Measurements from ENCODE around the gene TDRD7.

The TDRD7 gene

DNA sequence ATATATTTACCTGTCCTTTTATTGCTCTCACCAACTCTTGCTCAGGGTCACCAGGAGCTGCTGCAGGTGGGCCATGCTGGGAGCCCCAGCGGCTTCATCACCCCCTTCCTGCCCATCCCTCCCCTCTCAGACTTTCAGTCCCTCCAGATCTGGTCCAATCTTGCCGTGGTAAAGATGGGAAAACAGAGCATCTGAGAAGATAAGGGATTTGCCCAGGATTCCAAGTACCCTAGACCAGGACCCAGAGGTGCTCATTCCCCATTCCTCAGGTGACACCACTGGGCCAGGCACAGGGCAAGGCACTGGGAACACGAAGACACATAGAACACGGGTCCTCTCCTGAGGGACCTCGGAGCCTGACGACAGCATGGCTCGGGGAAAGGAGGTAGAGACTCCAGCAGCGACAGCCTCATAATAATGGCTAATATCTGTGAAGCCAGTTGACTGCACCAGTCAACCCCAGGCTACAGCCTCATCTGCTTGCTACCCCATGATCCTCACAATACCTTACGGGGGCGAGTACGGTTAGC is 107.6 kb downstream of the TDRD7 start:
- no peak for DNase-seq (ENCODE audit: low spot score)
- in situ Hi-C loops (cut with MboI; ENCODE audit: low pct_unique_long_range_greater_than_20kb, low sequenced_read_pairs, unreplicated experiment): no loop called here
- TF ChIP-seq, protein P1, sequence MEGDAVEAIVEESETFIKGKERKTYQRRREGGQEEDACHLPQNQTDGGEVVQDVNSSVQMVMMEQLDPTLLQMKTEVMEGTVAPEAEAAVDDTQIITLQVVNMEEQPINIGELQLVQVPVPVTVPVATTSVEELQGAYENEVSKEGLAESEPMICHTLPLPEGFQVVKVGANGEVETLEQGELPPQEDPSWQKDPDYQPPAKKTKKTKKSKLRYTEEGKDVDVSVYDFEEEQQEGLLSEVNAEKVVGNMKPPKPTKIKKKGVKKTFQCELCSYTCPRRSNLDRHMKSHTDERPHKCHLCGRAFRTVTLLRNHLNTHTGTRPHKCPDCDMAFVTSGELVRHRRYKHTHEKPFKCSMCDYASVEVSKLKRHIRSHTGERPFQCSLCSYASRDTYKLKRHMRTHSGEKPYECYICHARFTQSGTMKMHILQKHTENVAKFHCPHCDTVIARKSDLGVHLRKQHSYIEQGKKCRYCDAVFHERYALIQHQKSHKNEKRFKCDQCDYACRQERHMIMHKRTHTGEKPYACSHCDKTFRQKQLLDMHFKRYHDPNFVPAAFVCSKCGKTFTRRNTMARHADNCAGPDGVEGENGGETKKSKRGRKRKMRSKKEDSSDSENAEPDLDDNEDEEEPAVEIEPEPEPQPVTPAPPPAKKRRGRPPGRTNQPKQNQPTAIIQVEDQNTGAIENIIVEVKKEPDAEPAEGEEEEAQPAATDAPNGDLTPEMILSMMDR (IDR thresholded peaks at IDR 0.05; ENCODE audit: extremely low read depth, insufficient read depth, missing control alignments): no peak

DNA sequence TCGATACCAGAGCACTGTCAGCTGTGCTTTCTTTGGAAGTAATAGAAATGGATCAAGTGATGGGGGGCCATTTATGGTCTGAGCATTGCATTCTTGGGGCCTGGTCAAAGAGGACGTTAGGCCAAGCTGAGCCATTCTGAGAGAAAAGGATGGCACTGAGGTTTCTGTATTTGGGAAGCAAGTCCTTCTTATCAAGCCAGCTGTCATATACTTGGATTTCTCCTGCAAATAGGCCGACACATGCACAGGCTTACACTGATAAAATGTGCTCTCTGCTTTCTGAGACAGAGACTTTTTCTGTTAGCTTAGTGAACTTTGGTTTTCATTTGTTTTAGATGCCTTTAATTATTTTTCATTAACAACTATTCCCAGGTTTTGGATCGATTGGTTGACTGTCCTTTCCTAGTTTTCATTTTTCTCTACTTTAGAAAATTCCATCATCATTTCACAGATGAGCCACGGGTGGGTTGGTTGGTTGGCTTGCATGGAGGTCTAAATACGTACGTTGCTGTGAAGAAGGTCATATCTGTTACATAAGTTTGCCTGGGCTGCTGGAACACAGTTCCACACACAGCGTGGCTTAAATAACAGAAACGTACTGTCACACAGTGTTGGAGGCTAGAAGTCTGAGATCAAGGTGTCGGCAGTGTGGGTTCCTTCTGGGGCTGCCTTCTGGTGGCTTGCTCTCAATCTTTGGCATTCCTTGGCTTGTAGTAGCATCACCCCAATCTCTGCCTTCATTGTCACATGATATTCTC is 109.9 kb downstream of the TDRD7 start:
- TF ChIP-seq, protein P1 (IDR thresholded peaks at IDR 0.05; ENCODE audit: extremely low read depth, insufficient read depth, missing control alignments): no peak
- in situ Hi-C loops (cut with MboI; ENCODE audit: low pct_unique_long_range_greater_than_20kb, low sequenced_read_pairs, unreplicated experiment): no loop called here
- DNase-seq (ENCODE audit: low spot score): no peak

DNA sequence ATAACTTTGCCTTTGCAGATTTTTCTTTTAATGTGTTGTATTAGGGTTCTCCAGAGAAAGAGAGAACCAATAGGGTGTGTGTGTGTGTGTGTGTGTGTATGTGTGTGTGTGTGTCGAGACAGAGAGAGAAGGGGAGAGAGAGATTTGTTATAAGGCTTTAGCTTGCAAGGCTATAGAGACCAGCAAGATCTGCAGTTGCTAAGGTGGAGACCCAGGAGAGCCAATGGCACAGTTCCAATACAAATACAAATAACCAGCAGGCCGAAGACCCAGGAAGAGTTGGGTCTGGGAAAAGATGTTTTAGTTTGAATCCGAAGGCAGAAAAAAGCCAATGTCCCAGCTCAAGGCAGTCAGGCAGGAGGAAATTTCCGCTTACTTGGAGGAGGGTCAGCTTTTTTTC is 112.5 kb downstream of the TDRD7 start:
- in situ Hi-C loops (cut with MboI; ENCODE audit: low pct_unique_long_range_greater_than_20kb, low sequenced_read_pairs, unreplicated experiment): no loop called here
- TF ChIP-seq, protein P1 (IDR thresholded peaks at IDR 0.05; ENCODE audit: extremely low read depth, insufficient read depth, missing control alignments): no peak
- no peak for DNase-seq (ENCODE audit: low spot score)

DNA sequence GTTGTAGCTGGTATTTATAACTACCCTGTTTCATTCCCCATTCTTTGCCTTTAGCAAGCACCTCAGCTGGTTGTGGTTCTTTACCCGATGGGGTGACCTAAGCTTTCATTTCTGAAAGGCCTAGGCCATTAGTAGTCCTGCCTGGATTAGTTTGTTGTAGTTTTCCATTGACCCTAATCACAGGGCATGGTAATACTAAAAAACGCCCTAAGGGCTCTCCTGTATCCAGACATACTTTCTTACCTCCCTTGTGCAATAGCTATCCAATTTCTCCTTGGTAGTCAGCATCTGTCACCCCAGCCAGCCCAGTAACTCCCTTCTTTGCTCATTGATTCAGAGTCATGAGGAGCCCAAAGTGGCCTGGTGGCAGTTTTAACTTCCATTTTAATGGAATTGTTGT is 113.6 kb downstream of the TDRD7 start:
- TF ChIP-seq, protein P1 (IDR thresholded peaks at IDR 0.05; ENCODE audit: extremely low read depth, insufficient read depth, missing control alignments): no peak
- in situ Hi-C loops (cut with MboI; ENCODE audit: low pct_unique_long_range_greater_than_20kb, low sequenced_read_pairs, unreplicated experiment): no loop called here
- no peak for DNase-seq (ENCODE audit: low spot score)

DNA sequence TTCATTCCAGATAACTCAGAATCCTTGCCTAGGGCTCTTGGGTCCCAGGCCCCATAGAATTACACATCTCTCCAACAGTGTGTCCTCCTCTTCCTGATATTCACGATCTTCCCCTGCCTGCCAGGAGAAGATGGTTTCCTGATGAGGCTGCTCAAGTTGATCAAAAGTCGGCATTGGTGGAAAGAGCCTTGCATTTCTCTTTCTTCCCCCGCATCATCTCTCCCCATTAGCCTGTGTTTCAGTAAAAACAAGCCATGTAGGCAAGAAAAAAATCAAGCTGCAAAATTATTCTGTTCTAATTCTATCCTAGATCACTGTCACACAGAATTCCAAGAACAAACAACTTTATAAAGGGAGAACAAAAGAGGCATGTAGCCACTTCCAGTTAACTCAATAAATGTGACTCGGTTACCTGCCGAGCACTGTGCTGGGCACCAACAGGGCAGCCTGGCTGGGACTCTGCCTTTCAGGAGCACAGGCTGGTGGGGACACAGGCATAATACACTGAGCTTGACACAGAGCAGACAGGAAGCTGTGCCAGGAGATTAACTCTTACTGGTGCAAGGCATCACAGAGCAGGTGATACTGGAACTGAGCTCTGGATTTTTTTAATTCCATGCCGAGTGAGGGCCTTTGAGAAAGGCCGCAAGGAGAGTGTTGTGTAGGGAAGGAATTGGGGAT is 115.1 kb downstream of the TDRD7 start:
- in situ Hi-C loops (cut with MboI; ENCODE audit: low pct_unique_long_range_greater_than_20kb, low sequenced_read_pairs, unreplicated experiment): no loop called here
- TF ChIP-seq, protein P1 (IDR thresholded peaks at IDR 0.05; ENCODE audit: extremely low read depth, insufficient read depth, missing control alignments): no peak
- no peak for DNase-seq (ENCODE audit: low spot score)

DNA sequence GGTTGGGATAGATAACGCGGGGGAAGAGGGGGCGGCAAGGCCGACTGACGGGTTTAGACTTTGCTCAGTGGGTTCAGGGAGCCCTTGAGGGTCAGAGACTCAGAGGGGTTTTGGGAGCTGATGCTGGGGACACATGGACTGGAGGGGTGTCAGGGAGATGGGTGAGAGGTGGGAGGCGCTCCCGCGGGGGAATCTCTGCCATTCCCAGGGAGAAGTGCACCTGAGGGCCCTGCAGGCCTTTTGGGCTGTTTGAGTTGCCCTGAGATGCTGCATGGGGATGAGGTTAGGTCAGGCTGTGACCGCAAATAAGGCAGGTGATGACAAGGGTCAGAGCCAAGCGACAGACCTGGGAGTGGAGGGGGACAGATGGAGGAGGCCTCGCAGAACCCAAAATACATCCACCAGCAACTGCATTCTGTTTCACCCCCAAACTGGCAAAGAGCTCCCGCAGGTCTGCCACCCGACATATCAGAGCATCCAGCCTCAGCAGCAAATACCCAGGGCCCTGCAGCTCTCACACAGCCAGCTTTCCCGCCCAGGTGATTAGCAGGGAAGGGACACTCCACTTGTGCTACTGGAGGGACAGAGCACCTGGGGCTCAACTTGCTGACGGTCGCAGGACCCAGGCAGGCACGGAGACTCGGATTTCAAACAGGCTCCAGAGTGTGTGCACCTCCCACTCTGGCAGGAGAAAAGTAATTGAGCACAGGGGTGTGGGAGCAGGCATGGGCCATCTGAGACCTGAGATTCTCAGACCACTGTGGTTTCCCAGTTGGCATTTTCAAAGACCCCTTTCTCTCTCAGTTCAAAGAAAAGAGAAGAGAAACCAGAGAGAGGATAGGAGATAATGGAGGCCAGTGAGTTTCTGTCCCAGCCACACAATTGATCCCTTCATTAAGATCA is 116.0 kb downstream of the TDRD7 start:
- TF ChIP-seq, protein P1 (IDR thresholded peaks at IDR 0.05; ENCODE audit: extremely low read depth, insufficient read depth, missing control alignments): no peak
- no peak for DNase-seq (ENCODE audit: low spot score)
- in situ Hi-C loops (cut with MboI; ENCODE audit: low pct_unique_long_range_greater_than_20kb, low sequenced_read_pairs, unreplicated experiment): no loop called here
